Endodermal cell (in vitro differentiated cells): ENCODE data around the gene DHX8. TPM values are rescaled to one million over a fixed set of nuclear protein-coding genes. Genes with fewer than 3 reads are reported as not detected.

Experiments used
- DNase-seq: peaks from one replicate; pipeline ENCODE4 v3.0.0-alpha.2; 2017
- H3K27ac ChIP-seq: 2 replicates; pipeline ENCODE4 v1.5.1; 2013; ENCODE audit warnings: mild to moderate bottlenecking, low read depth, low read length, moderate library complexity
- H3K27me3 ChIP-seq: 2 replicates; pipeline ENCODE4 v1.6.1; 2013; ENCODE audit warnings: mild to moderate bottlenecking, low read length, moderate library complexity; ENCODE audit not compliant: insufficient read depth, control insufficient read depth, poor library complexity, severe bottlenecking
- H3K36me3 ChIP-seq: 2 replicates; pipeline ENCODE4 v1.7.0; 2013; ENCODE audit warnings: mild to moderate bottlenecking, low read length, moderate library complexity; ENCODE audit not compliant: control insufficient read depth, insufficient read depth
- H3K4me1 ChIP-seq: one replicate; pipeline ENCODE4 v1.7.0; 2013; ENCODE audit warnings: low read length; ENCODE audit not compliant: control insufficient read depth, insufficient read depth
- H3K4me3 ChIP-seq: 2 replicates; pipeline ENCODE4 v1.5.1; 2013; ENCODE audit warnings: mild to moderate bottlenecking, low read length, moderate library complexity
- H3K9ac ChIP-seq: 2 replicates; pipeline ENCODE4 v1.6.1; 2013; ENCODE audit warnings: mild to moderate bottlenecking, low read length, moderate library complexity; ENCODE audit not compliant: poor library complexity, severe bottlenecking; ENCODE audit errors: extremely low read depth
- H3K9me3 ChIP-seq: 2 replicates; pipeline ENCODE4 v1.6.1; 2013; ENCODE audit warnings: mild to moderate bottlenecking, low read length, moderate library complexity; ENCODE audit not compliant: control insufficient read depth
- H3K27ac Mint-ChIP-seq: 2 replicates; pipeline ENCODE4 v1.8.0; 2020; ENCODE audit warnings: mixed read lengths
- H3K27me3 Mint-ChIP-seq: 2 replicates; pipeline ENCODE4 v1.8.0; 2021; ENCODE audit warnings: mild to moderate bottlenecking, mixed read lengths; ENCODE audit not compliant: insufficient read depth
- H3K36me3 Mint-ChIP-seq: 2 replicates; pipeline ENCODE4 v1.8.0; 2020; ENCODE audit warnings: low read depth, mixed read lengths
- H3K4me1 Mint-ChIP-seq: 2 replicates; pipeline ENCODE4 v1.8.0; 2020; ENCODE audit warnings: mixed read lengths
- H3K4me3 Mint-ChIP-seq: 2 replicates; pipeline ENCODE4 v1.8.0; 2020; ENCODE audit warnings: mild to moderate bottlenecking, moderate library complexity, mixed read lengths
- H3K9me3 Mint-ChIP-seq: 2 replicates; pipeline ENCODE4 v1.8.0; 2020; ENCODE audit warnings: mild to moderate bottlenecking, mixed read lengths
- WGBS, 2 experiments: methylation state at CpG; one replicate each; pipeline versions ENCODE4 v1.1.5 to v1.1.7; 2013; ENCODE audit warnings: missing lambda C conversion rate in 2 of 2, mixed read lengths in 1 of 2; ENCODE audit not compliant: insufficient coverage in 1 of 2, insufficient read length in 1 of 2; 5-methylcytosine and 5-hydroxymethylcytosine counted together
- total RNA-seq, 2 donors: library from RNA; stranded (reverse); fragmentation: NEBNext Ultra II Directional in 1 of 2; extraction: Animal tissue kit (Norgen Biotek cat#: 25700) in 1 of 2; gene quantifications; 2 replicates in 1 of 2; 3 replicates in 1 of 2; pipeline ENCODE4 v1.2.1, GENCODE V29; 2021
- TF ChIP-seq, protein P1 (sequence below): fragments of 200-600 bp; sonication (generic); conservative IDR thresholded peaks from 2 replicates; pipeline ENCODE4 v1.5.0; 2021; ENCODE audit warnings: antibody characterized with exemption, mild to moderate bottlenecking

Gene DHX8
- total RNA-seq, 2 donors from 2014 or later = 53.3 to 57.1 TPM

GRCh38 chr17:43558805-43559160, 75.0 kb downstream of the DHX8 start:
- TF ChIP-seq, protein P1, sequence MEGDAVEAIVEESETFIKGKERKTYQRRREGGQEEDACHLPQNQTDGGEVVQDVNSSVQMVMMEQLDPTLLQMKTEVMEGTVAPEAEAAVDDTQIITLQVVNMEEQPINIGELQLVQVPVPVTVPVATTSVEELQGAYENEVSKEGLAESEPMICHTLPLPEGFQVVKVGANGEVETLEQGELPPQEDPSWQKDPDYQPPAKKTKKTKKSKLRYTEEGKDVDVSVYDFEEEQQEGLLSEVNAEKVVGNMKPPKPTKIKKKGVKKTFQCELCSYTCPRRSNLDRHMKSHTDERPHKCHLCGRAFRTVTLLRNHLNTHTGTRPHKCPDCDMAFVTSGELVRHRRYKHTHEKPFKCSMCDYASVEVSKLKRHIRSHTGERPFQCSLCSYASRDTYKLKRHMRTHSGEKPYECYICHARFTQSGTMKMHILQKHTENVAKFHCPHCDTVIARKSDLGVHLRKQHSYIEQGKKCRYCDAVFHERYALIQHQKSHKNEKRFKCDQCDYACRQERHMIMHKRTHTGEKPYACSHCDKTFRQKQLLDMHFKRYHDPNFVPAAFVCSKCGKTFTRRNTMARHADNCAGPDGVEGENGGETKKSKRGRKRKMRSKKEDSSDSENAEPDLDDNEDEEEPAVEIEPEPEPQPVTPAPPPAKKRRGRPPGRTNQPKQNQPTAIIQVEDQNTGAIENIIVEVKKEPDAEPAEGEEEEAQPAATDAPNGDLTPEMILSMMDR = no peak
- no peak overlapping the region for H3K4me3 ChIP-seq
- peaks cover 4% of the 10 kb centered on the region for H3K27me3 ChIP-seq
- 68 to 80% methylated on average over 5 of the region's 5 CpGs for WGBS, 2 experiments
- Mint-ChIP-seq H3K4me1 (peaks cover 49% of the 10 kb centered on the region), H3K27me3 (peaks cover 5% of the 10 kb centered on the region), H3K4me3 (no peak overlapping the region), H3K9me3 (no peaks in the 10 kb centered on the region), H3K36me3 (no peaks in the 10 kb centered on the region), H3K27ac (no peak overlapping the region)
- no peaks in the 10 kb centered on the region for H3K9me3 ChIP-seq
- DNase-seq = no peak
- H3K4me1 ChIP-seq = peaks cover 9% of the 10 kb centered on the region
- H3K27ac ChIP-seq = no peak overlapping the region
- no peaks in the 10 kb centered on the region for H3K36me3 ChIP-seq
- H3K9ac ChIP-seq = no peak overlapping the region

DNA sequence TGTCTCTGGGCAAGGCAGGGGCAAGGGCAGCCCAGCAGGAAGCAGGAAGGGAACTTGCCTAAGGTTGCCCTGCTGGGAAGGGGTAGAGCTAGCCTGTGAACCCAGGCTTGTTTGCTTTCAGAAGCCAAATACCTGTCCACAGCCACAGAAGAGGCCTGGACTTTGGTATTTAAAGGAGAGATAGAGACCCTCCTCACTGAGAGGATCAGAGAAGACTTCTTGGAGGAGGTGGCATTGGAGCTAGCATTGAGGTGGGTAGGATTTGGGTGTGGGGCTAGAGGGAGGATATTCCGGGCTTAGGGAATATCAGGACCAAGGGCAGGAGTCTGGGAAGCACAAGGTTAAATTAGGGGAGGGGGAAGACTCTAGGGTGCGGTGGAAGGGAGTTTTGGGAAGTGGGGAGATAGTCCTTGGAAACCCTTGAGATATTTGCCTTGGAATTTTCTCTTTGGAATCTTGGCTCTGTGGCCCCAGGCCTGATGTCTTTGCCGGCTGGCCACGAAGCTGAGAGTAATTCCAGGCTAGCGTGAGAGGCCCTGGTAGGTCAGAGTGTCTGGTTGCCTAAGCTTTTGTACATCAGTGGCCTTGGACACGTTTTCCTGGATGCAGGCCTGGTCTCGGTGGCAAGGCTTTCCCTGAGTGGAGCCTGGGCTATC, 75.5 kb downstream of the DHX8 start:
- TF ChIP-seq, protein P1 = no peak
- Mint-ChIP-seq H3K27ac (no peak overlapping the region), H3K4me3 (no peak overlapping the region), H3K36me3 (no peaks in the 10 kb centered on the region), H3K27me3 (peaks cover 5% of the 10 kb centered on the region), H3K9me3 (no peaks in the 10 kb centered on the region), H3K4me1 (peaks cover 48% of the 10 kb centered on the region)
- no peaks in the 10 kb centered on the region for H3K36me3 ChIP-seq
- 88 to 89% methylated on average over 4 to 7 of the region's 7 CpGs for WGBS, 2 experiments
- H3K27ac ChIP-seq = no peak overlapping the region
- H3K27me3 ChIP-seq = peaks cover 9% of the 10 kb centered on the region
- DNase-seq = peak; percentile 56
- H3K9me3 ChIP-seq = no peaks in the 10 kb centered on the region
- H3K4me1 ChIP-seq = peaks cover 7% of the 10 kb centered on the region
- no peak overlapping the region for H3K9ac ChIP-seq
- H3K4me3 ChIP-seq = no peak overlapping the region

- H3K27me3 ChIP-seq = peaks cover 9% of the 10 kb centered on the region
- Mint-ChIP-seq H3K4me3 (no peak overlapping the region), H3K9me3 (no peaks in the 10 kb centered on the region), H3K27ac (no peak overlapping the region), H3K27me3 (peaks cover 5% of the 10 kb centered on the region), H3K4me1 (peaks cover 39% of the 10 kb centered on the region), H3K36me3 (no peaks in the 10 kb centered on the region)
- H3K36me3 ChIP-seq = no peaks in the 10 kb centered on the region
- peak; percentile 42 for DNase-seq
- H3K9ac ChIP-seq = no peak overlapping the region
- no peaks in the 10 kb centered on the region for H3K9me3 ChIP-seq
- no peak overlapping the region for H3K4me3 ChIP-seq
- 96 to 100% methylated on average over 4 to 7 of the region's 7 CpGs for WGBS, 2 experiments
- TF ChIP-seq, protein P1 = no peak
- H3K27ac ChIP-seq = no peak overlapping the region
- no peaks in the 10 kb centered on the region for H3K4me1 ChIP-seq
Observed at GRCh38 chr17:43560461-43561427, 77.0 kb downstream of the DHX8 start.
